CD4-positive, alpha-beta T cell treated with Interleukin-2 at 100 ng/mL for 4 hours (primary cell): ENCODE data around the gene LPIN2.
"Not testable (repeated sequence)": the region's sequence is repeated elsewhere in the genome, so short reads cannot be mapped to it uniquely, and the experiment has no call there.

Experiments used
- DNase-seq: peaks from one replicate; pipeline ENCODE4 v3.0.0-alpha.2; 2020; ENCODE audit warnings: low spot score

LPIN2 gene

GRCh38 chr18:3044931-3045698, 32.2 kb upstream of the LPIN2 start:
- DNase-seq: no peak

GRCh38 chr18:3042379-3042778, 29.4 kb upstream of the LPIN2 start:
- DNase-seq: no peak

- no peak for DNase-seq
Measured at GRCh38 chr18:3041843-3042242, 28.9 kb upstream of the LPIN2 start.

- no peak for DNase-seq
Measured at GRCh38 chr18:3040881-3041280, 27.9 kb upstream of the LPIN2 start.

- no peak for DNase-seq
Measured at GRCh38 chr18:3040173-3040572, 27.2 kb upstream of the LPIN2 start.

- DNase-seq: peak; percentile 40
Measured at GRCh38 chr18:3037423-3037915, 24.5 kb upstream of the LPIN2 start.

GRCh38 chr18:3036108-3036507, 23.2 kb upstream of the LPIN2 start:
- no peak for DNase-seq

- DNase-seq: no peak
Measured at GRCh38 chr18:3035635-3036034, 22.7 kb upstream of the LPIN2 start.

GRCh38 chr18:3032721-3033120, 19.8 kb upstream of the LPIN2 start:
- no peak for DNase-seq

GRCh38 chr18:3029215-3029952, 16.4 kb upstream of the LPIN2 start:
- no peak for DNase-seq

- not testable (repeated sequence) for DNase-seq
Measured at GRCh38 chr18:3028115-3028514, 15.2 kb upstream of the LPIN2 start.

- DNase-seq: no peak
Measured at GRCh38 chr18:3027370-3027891, 14.5 kb upstream of the LPIN2 start.

- no peak for DNase-seq
Measured at GRCh38 chr18:3025544-3025943, 12.6 kb upstream of the LPIN2 start.

- DNase-seq: not testable (repeated sequence)
Measured at GRCh38 chr18:3023603-3024002, 10.7 kb upstream of the LPIN2 start.

- DNase-seq: no peak
Measured at GRCh38 chr18:3016585-3017297, 3.8 kb upstream of the LPIN2 start.

GRCh38 chr18:3015851-3016250, 2.9 kb upstream of the LPIN2 start:
- no peak for DNase-seq

GRCh38 chr18:3015204-3015592, 2.3 kb upstream of the LPIN2 start:
- no peak for DNase-seq

- no peak for DNase-seq
Measured at GRCh38 chr18:3014503-3015203, 1.7 kb upstream of the LPIN2 start.

- DNase-seq: peak; percentile 35
Measured at GRCh38 chr18:3012136-3013023, 564 bp downstream of the LPIN2 start.

GRCh38 chr18:3010086-3010485, 2.9 kb downstream of the LPIN2 start:
- no peak for DNase-seq

GRCh38 chr18:3008541-3008940, 4.4 kb downstream of the LPIN2 start:
- DNase-seq: no peak
